OCI-LY1 (cell line): Measurements from ENCODE around the gene RUSC1.
A peak's percentile ranks its signal among the peaks of the same experiment; 100 is the strongest.

Experiments
- H2AFZ ChIP-seq: fragments of 200-600 bp; sonication (generic), shearing (Covaris generic); 2 replicates; pipeline ENCODE4 v1.6.0; 2014; ENCODE audit warnings: antibody characterized with exemption, mild to moderate bottlenecking, low read length
- H3F3A ChIP-seq: fragments of 200-600 bp; sonication (generic), shearing (Covaris generic); 2 replicates; pipeline ENCODE4 v1.6.0; 2014; ENCODE audit warnings: mild to moderate bottlenecking, antibody characterized with exemption, low read length, moderate library complexity; ENCODE audit not compliant: insufficient read depth
- H3K27ac ChIP-seq: fragments of 200-600 bp; sonication (generic); 2 replicates; pipeline ENCODE4 v1.5.1; 2014; ENCODE audit warnings: low read length, mixed run types, mild to moderate bottlenecking, low read depth; ENCODE audit not compliant: poor library complexity, severe bottlenecking
- H3K27me3 ChIP-seq: fragments of 200-600 bp; sonication (generic); 2 replicates; pipeline ENCODE4 v1.6.0; 2014; ENCODE audit warnings: antibody characterized with exemption, mild to moderate bottlenecking, low read length, moderate library complexity; ENCODE audit not compliant: insufficient read depth
- H3K36me3 ChIP-seq: fragments of 200-600 bp; sonication (generic); 2 replicates; pipeline ENCODE4 v1.6.1; 2014; ENCODE audit warnings: mild to moderate bottlenecking, antibody characterized with exemption, low read length, moderate library complexity, mixed read lengths; ENCODE audit not compliant: insufficient read depth
- H3K4me1 ChIP-seq: fragments of 200-600 bp; sonication (generic); 2 replicates; pipeline ENCODE4 v1.5.1; 2014; ENCODE audit warnings: mild to moderate bottlenecking, low read length, moderate library complexity; ENCODE audit not compliant: insufficient read depth, severe bottlenecking
- H3K4me2 ChIP-seq: fragments of 200-600 bp; sonication (generic), shearing (Covaris generic); 2 replicates; pipeline ENCODE4 v1.6.1; 2014; ENCODE audit warnings: low read length
- H3K4me3 ChIP-seq: fragments of 200-600 bp; sonication (generic); 2 replicates; pipeline ENCODE4 v1.5.1; 2014; ENCODE audit warnings: low read length, low read depth, mild to moderate bottlenecking, mixed read lengths; ENCODE audit not compliant: poor library complexity, severe bottlenecking
- H3K79me2 ChIP-seq: fragments of 200-600 bp; shearing (Covaris generic); 2 replicates; pipeline ENCODE4 v1.6.1; 2016; ENCODE audit warnings: mixed run types, low read length, mixed read lengths; ENCODE audit not compliant: insufficient read depth
- H3K9ac ChIP-seq: fragments of 200-600 bp; sonication (generic), shearing (Covaris generic); 2 replicates; pipeline ENCODE4 v1.6.1; 2014; ENCODE audit warnings: mild to moderate bottlenecking, low read length, mixed read lengths
- H3K9me2 ChIP-seq: fragments of 200-600 bp; sonication (generic), shearing (Covaris generic); 2 replicates; pipeline ENCODE4 v1.6.1; 2014; ENCODE audit warnings: low read depth, mild to moderate bottlenecking, low read length, mixed read lengths
- H3K9me3 ChIP-seq: fragments of 200-600 bp; shearing (Covaris generic); 2 replicates; pipeline ENCODE4 v1.6.1; 2014; ENCODE audit warnings: low read length, mixed read lengths
- H4K20me1 ChIP-seq: fragments of 200-600 bp; sonication (generic), shearing (Covaris generic); 2 replicates; pipeline ENCODE4 v1.6.0; 2016; ENCODE audit warnings: mild to moderate bottlenecking, low read length; ENCODE audit not compliant: insufficient read depth
- CTCF ChIP-seq: fragments of 200-600 bp; sonication (generic), shearing (Covaris generic); IDR thresholded peaks from 2 replicates; pipeline ENCODE4 v1.5.1; 2017; ENCODE audit warnings: mild to moderate bottlenecking, antibody characterized with exemption, low read length, moderate library complexity, mixed read lengths
- EZH2 ChIP-seq: fragments of 200-600 bp; sonication (generic), shearing (Covaris generic); IDR thresholded peaks from 2 replicates; pipeline ENCODE4 v1.8.0; 2017; ENCODE audit warnings: borderline replicate concordance, mixed run types, mild to moderate bottlenecking, antibody characterized with exemption, low read length, moderate library complexity, mixed read lengths

RUSC1 gene

GRCh38 chr1:155296661-155297060, 24.0 kb upstream of the RUSC1 start:
- Histone ChIP-seq H3K27ac (no peak overlapping the region), H3K9ac (no peak overlapping the region; the same call in 1 of the 2 replicates), H3K79me2 (no peaks in the 10 kb centered on the region), H3F3A (no peaks in the 10 kb centered on the region), H3K9me2 (no peaks in the 10 kb centered on the region), H3K36me3 (no peaks in the 10 kb centered on the region), H3K4me1 (peaks cover 14% of the 10 kb centered on the region), H2AFZ (no peak overlapping the region), H3K27me3 (0 out of 2 replicates have a peak, but pooled peaks cover 3% of the 10 kb centered on the region), H3K4me2 (no peak overlapping the region; the same call in 1 of the 2 replicates), H3K9me3 (no peaks in the 10 kb centered on the region), H3K4me3 (no peak overlapping the region), H4K20me1 (no peaks in the 10 kb centered on the region)
- TF ChIP-seq CTCF (no peak), EZH2 (no peak)

DNA sequence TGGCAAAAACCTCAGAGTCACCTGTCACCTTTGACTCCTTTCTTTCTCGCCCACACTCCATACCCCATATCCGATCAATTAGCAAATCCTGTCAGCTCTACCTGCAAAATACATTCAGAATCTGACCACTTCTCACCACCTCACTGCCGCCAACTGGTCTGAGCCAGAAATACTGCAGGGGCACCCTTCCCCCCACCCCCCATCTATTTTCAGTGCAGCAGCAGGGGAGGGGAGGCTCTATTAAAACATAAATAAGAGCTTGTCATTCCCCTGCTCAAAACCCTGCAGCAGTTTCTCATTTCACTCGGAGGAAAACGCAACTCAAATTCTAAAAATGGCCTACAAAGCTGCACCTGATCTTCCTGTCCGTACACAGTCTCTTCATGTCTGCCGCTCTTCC, 23.3 kb upstream of the RUSC1 start:
- Histone ChIP-seq H3F3A (no peaks in the 10 kb centered on the region), H2AFZ (no peak overlapping the region; the same call in 1 of the 2 replicates), H3K4me1 (peaks cover 14% of the 10 kb centered on the region), H3K27me3 (0 out of 2 replicates have a peak, but pooled peaks cover 3% of the 10 kb centered on the region), H3K79me2 (no peaks in the 10 kb centered on the region), H3K9me3 (no peaks in the 10 kb centered on the region), H3K27ac (peak overlapping the region; percentile 53), H3K9ac (peak overlapping the region; percentile 16; the same call in 1 of the 2 replicates), H3K4me2 (peak overlapping the region; percentile 46; the same call in 1 of the 2 replicates), H3K9me2 (no peaks in the 10 kb centered on the region), H3K4me3 (peak overlapping the region; percentile 14), H4K20me1 (no peaks in the 10 kb centered on the region), H3K36me3 (no peaks in the 10 kb centered on the region)
- TF ChIP-seq EZH2 (no peak), CTCF (peak; percentile 33; the same call in 1 of the 2 replicates)

- H4K20me1 ChIP-seq = no peaks in the 10 kb centered on the region
- H3K9ac ChIP-seq = no peak overlapping the region
- H3K27me3 ChIP-seq = no peaks in the 10 kb centered on the region
These were observed 20.7 kb upstream of the RUSC1 start for GRCh38 chr1:155300024-155300423.

More at GRCh38 chr1:155300024-155300423, 20.7 kb upstream of the RUSC1 start:
- H3K79me2 ChIP-seq = no peaks in the 10 kb centered on the region
- no peaks in the 10 kb centered on the region for H3K9me3 ChIP-seq
- peaks cover 21% of the 10 kb centered on the region for H3K4me1 ChIP-seq
- no peak overlapping the region for H3K4me2 ChIP-seq
- H3K4me3 ChIP-seq = no peak overlapping the region
- TF ChIP-seq EZH2 = no peak
- TF ChIP-seq CTCF = no peak
- no peaks in the 10 kb centered on the region for H3K36me3 ChIP-seq
- H3K27ac ChIP-seq = no peak overlapping the region
- H3K9me2 ChIP-seq = no peaks in the 10 kb centered on the region
- no peak overlapping the region for H2AFZ ChIP-seq
- no peaks in the 10 kb centered on the region for H3F3A ChIP-seq
